Measurements from ENCODE around the gene DSCAML1. TPM values are rescaled to one million over a fixed set of nuclear protein-coding genes. Genes with fewer than 3 reads are reported as not detected.

DSCAML1 gene
- total RNA-seq, 1 experiment from 2014 or later = 0.15 TPM

- H3K9me3 ChIP-seq (ENCODE audit: control insufficient read depth, low read depth, low read length) = no peaks in the 10 kb centered on the region
- H4K8ac ChIP-seq (replicated peaks; ENCODE audit: insufficient read length, low read depth, low read length) = no peak overlapping the region
- no peak overlapping the region for H3K4me2 ChIP-seq (ENCODE audit: insufficient read depth, insufficient read length, low read length)
- no peak overlapping the region for H2AK5ac ChIP-seq (ENCODE audit: insufficient read length, low read length)
- H3K79me1 ChIP-seq (ENCODE audit: insufficient read depth, low read depth, low read length, poor library complexity, severe bottlenecking) = no peaks in the 10 kb centered on the region
- no peak for TF ChIP-seq CTCF (conservative IDR thresholded peaks at IDR 0.05)
- H2BK20ac ChIP-seq (ENCODE audit: low read depth, low read length, poor library complexity, severe bottlenecking) = no peak overlapping the region
- H3K14ac ChIP-seq (ENCODE audit: insufficient read depth, low read length) = no peak overlapping the region
- Mint-ChIP-seq H3K4me1 (peaks cover 39 to 42% of the 10 kb centered on the region in 2 experiments), H3K9me3 (no peaks in the 10 kb centered on the region; a peak in 2 of 5 replicates), H3K27me3 (ENCODE audit: low read depth) (peaks cover 21% of the 10 kb centered on the region), H3K36me3 (ENCODE audit: insufficient read depth in 1 of 3, low read depth in 3 of 3) (no peaks in the 10 kb centered on the region), H3K27ac (peak overlapping the region in 1 of 3 experiments; percentile 44; a peak in 1 of 7 replicates), H3K4me3 (peak overlapping the region in 1 of 2 experiments; percentile 16; a peak in 1 of 5 replicates)
- H3K23me2 ChIP-seq (ENCODE audit: insufficient read length, low read depth, low read length, poor library complexity, severe bottlenecking) = no peaks in the 10 kb centered on the region
- H3K18ac ChIP-seq (ENCODE audit: insufficient read length, low read depth, low read length) = no peak overlapping the region
- H2BK12ac ChIP-seq (ENCODE audit: insufficient read length, low read depth, low read length) = no peak overlapping the region
- no peak overlapping the region for H3K9ac ChIP-seq (ENCODE audit: extremely low read depth, insufficient read length, low read length)
- no peak overlapping the region for H3K4ac ChIP-seq (ENCODE audit: low read depth, low read length)
- H3K4me1 ChIP-seq (ENCODE audit: insufficient read depth, low read length) = peaks cover 6% of the 10 kb centered on the region; the same call in 1 of the 2 replicates
- no peaks in the 10 kb centered on the region for H4K20me1 ChIP-seq (ENCODE audit: control insufficient read depth, insufficient read depth, insufficient read length)
- no peaks in the 10 kb centered on the region; the same call in 1 of the 2 replicates for H3K27me3 ChIP-seq (ENCODE audit: insufficient read depth, low read length)
- H4K91ac ChIP-seq (ENCODE audit: insufficient read length, low read depth, low read length) = no peak overlapping the region
- H3K23ac ChIP-seq (ENCODE audit: insufficient read length, low read depth, low read length) = no peak overlapping the region
- no peak overlapping the region for H2BK15ac ChIP-seq (ENCODE audit: low read depth, low read length)
- DNase-seq = no peak
- no peak overlapping the region for H3K27ac ChIP-seq (ENCODE audit: insufficient read length, low read depth, low read length)
- no peak overlapping the region for H3K56ac ChIP-seq (ENCODE audit: insufficient read length, low read depth, low read length)
- H3K79me2 ChIP-seq (ENCODE audit: insufficient read depth, low read length) = no peaks in the 10 kb centered on the region
- no peak overlapping the region for H2BK5ac ChIP-seq (ENCODE audit: insufficient read length, low read length)
- H3T11ph ChIP-seq (ENCODE audit: low read length) = no peak overlapping the region
- H2AFZ ChIP-seq (ENCODE audit: low read length) = no peak overlapping the region
- WGBS (ENCODE audit: extremely low coverage, insufficient read length, low lambda C conversion rate) = no CpG with 5 or more reads among the region's 9 CpGs
- H2BK120ac ChIP-seq (ENCODE audit: low read depth, low read length, poor library complexity, severe bottlenecking) = no peak overlapping the region
- H4K5ac ChIP-seq (ENCODE audit: insufficient read length, low read depth, low read length) = no peak overlapping the region
These were observed 195.9 kb downstream of the DSCAML1 start for GRCh38 chr11:117601006-117601708.

Data from H9 (cell line).